GM12874 (cell line): Measurements from ENCODE around the gene RASSF4.

ENCODE experiments used
- CTCF ChIP-seq: IDR thresholded peaks from 2 replicates; pipeline ENCODE4 v1.5.1; 2011; ENCODE audit warnings: low read depth, mild to moderate bottlenecking, control low read depth, low read length, moderate library complexity; ENCODE audit not compliant: insufficient read depth

The RASSF4 gene

DNA sequence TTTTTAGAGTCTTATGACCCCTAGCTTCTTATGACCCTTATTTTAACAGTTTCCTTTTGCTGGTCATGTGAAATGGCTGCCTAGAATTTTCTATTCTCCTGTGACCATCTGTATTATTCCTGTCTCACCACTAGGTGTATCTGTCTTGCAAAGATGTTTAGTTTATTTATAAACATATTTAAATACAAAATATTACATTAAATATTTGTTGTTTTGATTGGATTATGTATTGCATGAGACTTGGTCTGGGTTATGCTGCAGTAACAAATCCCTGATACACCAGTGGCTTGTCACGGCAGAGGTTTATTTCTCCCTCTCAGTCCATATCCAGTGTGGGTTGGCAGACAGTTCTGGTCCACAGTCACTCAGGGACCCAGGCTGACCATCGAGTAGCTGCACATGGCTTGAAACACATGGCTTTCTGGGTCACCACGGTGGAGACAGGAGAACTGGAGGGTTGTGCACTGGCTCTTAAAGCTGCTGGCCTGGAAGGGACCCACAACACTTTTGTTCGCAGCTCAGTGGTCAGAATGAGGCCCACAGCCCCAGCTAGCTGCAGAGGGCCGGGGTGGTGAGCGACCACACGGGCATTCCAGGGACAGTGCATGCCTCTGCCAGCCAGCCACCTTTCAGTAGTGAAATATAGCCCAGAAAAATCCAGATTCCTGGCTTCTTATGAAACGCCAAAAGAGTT is 7.4 kb downstream of the RASSF4 start:
- TF ChIP-seq CTCF, result no peak

GRCh38 chr10:44967616-44968015 is 8.0 kb downstream of the RASSF4 start:
- no peak for TF ChIP-seq CTCF

DNA sequence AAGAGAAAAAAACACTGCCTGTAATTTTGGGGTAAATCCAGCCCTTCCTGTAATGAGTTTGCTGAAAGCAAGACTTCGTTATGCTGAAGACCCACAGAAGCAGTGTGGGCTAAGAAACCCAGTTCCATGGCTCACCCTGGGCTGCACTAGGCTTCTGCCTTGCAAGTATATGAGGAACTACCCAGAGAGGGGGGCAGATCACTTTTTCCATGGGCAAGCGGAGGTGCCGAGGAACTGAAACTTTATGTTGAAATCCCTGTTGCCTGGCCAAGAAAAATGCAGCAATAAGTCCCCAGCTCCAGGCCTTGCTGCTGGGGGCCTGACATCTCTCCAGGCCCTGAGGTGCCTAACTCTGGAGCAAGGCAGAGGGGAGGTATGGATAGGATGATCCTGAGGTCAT is 8.5 kb downstream of the RASSF4 start:
- TF ChIP-seq CTCF, result no peak

GRCh38 chr10:44968500-44969400 is 9.1 kb downstream of the RASSF4 start:
- no peak for TF ChIP-seq CTCF

- TF ChIP-seq CTCF, result no peak
Measured at GRCh38 chr10:44969854-44970253, 10.3 kb downstream of the RASSF4 start.

DNA sequence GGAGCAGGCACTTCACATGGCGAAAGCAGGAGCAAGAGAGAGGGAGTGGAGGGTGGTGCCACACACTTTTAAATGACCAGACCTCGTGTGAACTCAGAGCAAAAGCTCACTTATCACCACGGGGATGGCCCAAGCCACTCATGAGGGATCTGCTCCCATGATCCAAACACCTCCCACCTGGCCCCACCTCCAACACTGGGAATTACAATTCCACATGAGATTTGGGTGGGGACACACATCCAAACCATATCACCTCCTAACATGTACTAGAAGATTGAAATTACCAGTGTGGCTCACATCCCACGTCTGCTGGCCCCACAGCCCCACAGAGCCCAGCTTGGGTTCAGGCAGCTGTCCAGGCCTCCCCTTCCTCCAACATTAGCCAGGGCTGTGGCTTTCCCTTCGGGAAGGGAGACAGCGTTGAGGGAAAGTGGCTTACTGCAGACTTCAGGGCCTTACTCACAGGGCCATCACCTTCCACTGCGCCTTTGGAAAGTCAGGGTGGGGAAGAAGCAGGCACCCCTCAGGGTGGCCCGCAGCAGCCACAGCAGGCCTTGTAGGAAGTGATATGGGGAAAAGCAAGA is 11.3 kb downstream of the RASSF4 start:
- TF ChIP-seq CTCF, result no peak

GRCh38 chr10:44971434-44971833 is 11.8 kb downstream of the RASSF4 start:
- TF ChIP-seq CTCF, result no peak
